ENCODE measurements around the gene LRRD1. TPM values are rescaled to one million over a fixed set of nuclear protein-coding genes. Genes with fewer than 3 reads are reported as not detected.

The LRRD1 gene
- total RNA-seq, 1 experiment from 2014 or later: not detected

GRCh38 chr7:92133737-92134270 is 45.1 kb downstream of the LRRD1 start:
- Mint-ChIP-seq H3K27ac (ENCODE audit: low read depth, unreplicated experiment) (peak overlapping the region; percentile 98), H3K4me1 (ENCODE audit: insufficient read depth, unreplicated experiment) (peaks cover 28% of the 10 kb centered on the region), H3K36me3 (ENCODE audit: insufficient read depth, unreplicated experiment) (peaks cover 17% of the 10 kb centered on the region), H3K9me3 (ENCODE audit: unreplicated experiment) (no peaks in the 10 kb centered on the region), H3K27me3 (ENCODE audit: insufficient read depth, unreplicated experiment) (no peaks in the 10 kb centered on the region), H3K4me3 (ENCODE audit: unreplicated experiment) (peak overlapping the region; percentile 90)
- ChIA-PET CTCF (interaction anchor here (0.6 to 1.9 kb wide), 17 partner anchors 8 to 1729 kb away, joined by 3 to 14 read pairs (median 3); partner anchors contain the start of genes ANKIB1, GATAD1 and KRIT1), POLR2A (interaction anchor here (0.6 to 4.2 kb wide), 13 partner anchors 14 to 395 kb away, joined by 3 to 53 read pairs (median 5); partner anchors contain the start of genes AKAP9, ANKIB1, GATAD1 and KRIT1)
- intact Hi-C loops (cut with micrococcal nuclease): loop anchor here (2.0 to 5.0 kb wide), 2 partner anchors 113 to 253 kb away; partner anchors contain the start of genes ANKIB1, KRIT1 and MTERF1
- peak; percentile 89 for TF ChIP-seq CTCF (IDR thresholded peaks at IDR 0.05; ENCODE audit: unreplicated experiment)
- BruUV-seq (replicated peaks): no TSS peak
- DNase-seq (ENCODE audit: unreplicated experiment): peak; percentile 59

- BruUV-seq (replicated peaks): no TSS peak
- peak overlapping the region; percentile 98 for H3K27ac Mint-ChIP-seq (ENCODE audit: low read depth, unreplicated experiment)
- no peak for TF ChIP-seq CTCF (IDR thresholded peaks at IDR 0.05; ENCODE audit: unreplicated experiment)
- ChIA-PET CTCF (interaction anchor here (0.6 to 1.9 kb wide), 23 partner anchors 9 to 1728 kb away, joined by 3 to 14 read pairs (median 3); partner anchors contain the start of genes AKAP9, ANKIB1, GATAD1 and KRIT1), POLR2A (interaction anchor here (0.6 to 4.2 kb wide), 20 partner anchors 13 to 375 kb away, joined by 3 to 53 read pairs (median 4); partner anchors contain the start of genes AKAP9, ANKIB1, GATAD1 and KRIT1)
- peaks cover 28% of the 10 kb centered on the region for H3K4me1 Mint-ChIP-seq (ENCODE audit: insufficient read depth, unreplicated experiment)
- H3K27me3 Mint-ChIP-seq (ENCODE audit: insufficient read depth, unreplicated experiment): no peaks in the 10 kb centered on the region
- H3K4me3 Mint-ChIP-seq (ENCODE audit: unreplicated experiment): peak overlapping the region; percentile 90
- intact Hi-C loops (cut with micrococcal nuclease): loop anchor here (5.0 kb wide), 1 partner anchor 114 kb away; the partner anchor contains the start of genes ANKIB1 and KRIT1
- H3K9me3 Mint-ChIP-seq (ENCODE audit: unreplicated experiment): no peaks in the 10 kb centered on the region
- H3K36me3 Mint-ChIP-seq (ENCODE audit: insufficient read depth, unreplicated experiment): peaks cover 19% of the 10 kb centered on the region
- DNase-seq (ENCODE audit: unreplicated experiment): peak; percentile 11
Measured at GRCh38 chr7:92133133-92133736, 45.7 kb downstream of the LRRD1 start.

- intact Hi-C loops (cut with micrococcal nuclease): loop anchor here (1.0 to 5.0 kb wide), 2 partner anchors 115 to 315 kb away; partner anchors contain the start of genes ANKIB1, GATAD1 and KRIT1
- ChIA-PET POLR2A (interaction anchor here (0.6 to 4.2 kb wide), 7 partner anchors 11 to 316 kb away, joined by 3 to 53 read pairs (median 6); partner anchors contain the start of genes ANKIB1, GATAD1 and KRIT1), CTCF (interaction anchor here (1.5 to 1.9 kb wide), 4 partner anchors 16 to 316 kb away, joined by 4 to 14 read pairs (median 7); partner anchors contain the start of gene GATAD1)
- Mint-ChIP-seq H3K27me3 (ENCODE audit: insufficient read depth, unreplicated experiment) (no peaks in the 10 kb centered on the region), H3K27ac (ENCODE audit: low read depth, unreplicated experiment) (peak overlapping the region; percentile 98), H3K36me3 (ENCODE audit: insufficient read depth, unreplicated experiment) (peaks cover 32% of the 10 kb centered on the region), H3K9me3 (ENCODE audit: unreplicated experiment) (no peaks in the 10 kb centered on the region), H3K4me3 (ENCODE audit: unreplicated experiment) (peak overlapping the region; percentile 90), H3K4me1 (ENCODE audit: insufficient read depth, unreplicated experiment) (peaks cover 28% of the 10 kb centered on the region)
- TF ChIP-seq CTCF (IDR thresholded peaks at IDR 0.05; ENCODE audit: unreplicated experiment): no peak
- no peak for DNase-seq (ENCODE audit: unreplicated experiment)
- BruUV-seq (replicated peaks): no TSS peak
Measured at GRCh38 chr7:92131764-92132330, 47.1 kb downstream of the LRRD1 start.

Measured in MCF 10A (cell line).